ENCODE results near the gene PID1. TPM values are rescaled to one million over a fixed set of nuclear protein-coding genes. Genes with fewer than 3 reads are reported as not detected.

The PID1 gene
- total RNA-seq, 1 donor from 2014 or later = 83.2 TPM

GRCh38 chr2:229044581-229044980 lies 226.5 kb downstream of the PID1 start:
- no peaks in the 10 kb centered on the region for H3K4me1 ChIP-seq
- no peaks in the 10 kb centered on the region for H3K36me3 ChIP-seq
- H3K9me3 ChIP-seq = no peaks in the 10 kb centered on the region
- no peak for DNase-seq (ENCODE audit: extremely low spot score in 2 of 2)
- no peaks in the 10 kb centered on the region for H3K27me3 ChIP-seq
- TF ChIP-seq POLR2AphosphoS5 (IDR thresholded peaks at IDR 0.05; ENCODE audit: insufficient read depth in 1 of 2, low read depth in 1 of 2) (no peak), POLR2A (IDR thresholded peaks at IDR 0.05) (no peak), CTCF (IDR thresholded peaks at IDR 0.05) (no peak)
- no peak overlapping the region for H3K4me3 ChIP-seq
- intact Hi-C loops (cut with DNase I) = no loop called here
- no peak overlapping the region for H3K27ac ChIP-seq

- intact Hi-C loops (cut with DNase I) = no loop called here
- Histone ChIP-seq H3K27ac (no peak overlapping the region), H3K27me3 (no peaks in the 10 kb centered on the region), H3K9me3 (no peaks in the 10 kb centered on the region), H3K36me3 (no peaks in the 10 kb centered on the region), H3K4me3 (no peak overlapping the region), H3K4me1 (no peaks in the 10 kb centered on the region)
- no peak for TF ChIP-seq CTCF (IDR thresholded peaks at IDR 0.05)
- no peak for TF ChIP-seq POLR2AphosphoS5 (IDR thresholded peaks at IDR 0.05; ENCODE audit: insufficient read depth in 1 of 2, low read depth in 1 of 2)
- no peak for TF ChIP-seq POLR2A (IDR thresholded peaks at IDR 0.05)
- DNase-seq (ENCODE audit: extremely low spot score in 2 of 2) = no peak
Observed at GRCh38 chr2:229043681-229044080, 227.4 kb downstream of the PID1 start.

- DNase-seq (ENCODE audit: extremely low spot score in 2 of 2) = no peak
- no peak overlapping the region for H3K4me3 ChIP-seq
- intact Hi-C loops (cut with DNase I) = no loop called here
- no peak overlapping the region for H3K27ac ChIP-seq
- H3K4me1 ChIP-seq = no peaks in the 10 kb centered on the region
- TF ChIP-seq CTCF (IDR thresholded peaks at IDR 0.05) = no peak
- no peak for TF ChIP-seq POLR2AphosphoS5 (IDR thresholded peaks at IDR 0.05; ENCODE audit: insufficient read depth in 1 of 2, low read depth in 1 of 2)
- no peak for TF ChIP-seq POLR2A (IDR thresholded peaks at IDR 0.05)
- no peaks in the 10 kb centered on the region for H3K27me3 ChIP-seq
- H3K36me3 ChIP-seq = no peaks in the 10 kb centered on the region
- H3K9me3 ChIP-seq = no peaks in the 10 kb centered on the region
Observed at GRCh38 chr2:229042349-229042748, 228.7 kb downstream of the PID1 start.

GRCh38 chr2:229041691-229042090 lies 229.4 kb downstream of the PID1 start:
- Histone ChIP-seq H3K27ac (no peak overlapping the region), H3K36me3 (no peaks in the 10 kb centered on the region), H3K27me3 (no peaks in the 10 kb centered on the region), H3K4me3 (no peak overlapping the region), H3K4me1 (no peaks in the 10 kb centered on the region), H3K9me3 (no peaks in the 10 kb centered on the region)
- intact Hi-C loops (cut with DNase I) = no loop called here
- DNase-seq (ENCODE audit: extremely low spot score in 2 of 2) = no peak
- TF ChIP-seq POLR2A (IDR thresholded peaks at IDR 0.05) (no peak), POLR2AphosphoS5 (IDR thresholded peaks at IDR 0.05; ENCODE audit: insufficient read depth in 1 of 2, low read depth in 1 of 2) (no peak), CTCF (IDR thresholded peaks at IDR 0.05) (no peak)

- H3K4me1 ChIP-seq = no peaks in the 10 kb centered on the region
- DNase-seq (ENCODE audit: extremely low spot score in 2 of 2) = no peak
- H3K36me3 ChIP-seq = no peaks in the 10 kb centered on the region
- no peaks in the 10 kb centered on the region for H3K9me3 ChIP-seq
- H3K4me3 ChIP-seq = no peak overlapping the region
- no peak for TF ChIP-seq CTCF (IDR thresholded peaks at IDR 0.05)
- no peak for TF ChIP-seq POLR2AphosphoS5 (IDR thresholded peaks at IDR 0.05; ENCODE audit: insufficient read depth in 1 of 2, low read depth in 1 of 2)
- no peak for TF ChIP-seq POLR2A (IDR thresholded peaks at IDR 0.05)
- no peaks in the 10 kb centered on the region for H3K27me3 ChIP-seq
- intact Hi-C loops (cut with DNase I) = no loop called here
- no peak overlapping the region for H3K27ac ChIP-seq
Observed at GRCh38 chr2:229037621-229038020, 233.5 kb downstream of the PID1 start.
